ENCODE results near the gene PACS2.

PACS2 gene

GRCh38 chr14:105378873-105379685 lies 64.5 kb downstream of the PACS2 start:
- no peak for TF ChIP-seq CTCF (IDR thresholded peaks at IDR 0.05; ENCODE audit: poor library complexity, severe bottlenecking)
- DNase-seq (ENCODE audit: low spot score), result no peak
- ATAC-seq (ENCODE audit: low read depth), result no peak

DNA sequence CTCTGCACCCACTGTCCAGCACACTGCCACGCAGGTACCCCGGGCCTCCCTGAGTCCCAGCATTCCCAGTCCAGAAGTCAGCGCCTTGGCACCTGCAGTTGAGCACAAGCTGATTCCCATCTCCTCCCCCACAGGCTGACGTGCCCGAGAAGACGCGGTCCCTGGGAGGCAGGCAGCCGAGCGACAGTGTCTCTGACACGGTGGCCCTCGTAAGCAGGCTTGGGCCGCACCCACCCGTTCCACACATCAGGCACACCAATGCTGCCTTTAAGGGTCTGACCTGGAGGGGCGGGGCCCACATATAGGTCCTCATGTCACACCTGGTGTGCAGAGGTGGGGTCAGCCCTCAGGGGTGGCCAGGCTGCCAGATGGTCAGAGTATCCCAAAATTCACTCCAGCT lies 65.4 kb downstream of the PACS2 start:
- Histone ChIP-seq H3K27me3 (ENCODE audit: insufficient read depth, poor library complexity, severe bottlenecking) (no peaks in the 10 kb centered on the region), H3K4me3 (ENCODE audit: severe bottlenecking) (no peak overlapping the region), H3K27ac (ENCODE audit: poor library complexity, severe bottlenecking) (no peak overlapping the region), H3K9me3 (ENCODE audit: severe bottlenecking) (no peaks in the 10 kb centered on the region), H3K4me1 (ENCODE audit: insufficient read depth, poor library complexity, severe bottlenecking) (no peaks in the 10 kb centered on the region), H3K36me3 (ENCODE audit: low read depth) (peaks cover 13% of the 10 kb centered on the region)
- no peak for TF ChIP-seq CTCF (IDR thresholded peaks at IDR 0.05; ENCODE audit: poor library complexity, severe bottlenecking)
- no peak for DNase-seq (ENCODE audit: low spot score)
- ATAC-seq (ENCODE audit: low read depth), result no peak

More at GRCh38 chr14:105378873-105379685, 64.5 kb downstream of the PACS2 start:
- Histone ChIP-seq H3K36me3 (ENCODE audit: low read depth) (peaks cover 13% of the 10 kb centered on the region; the same call in 1 of the 2 replicates), H3K27me3 (ENCODE audit: insufficient read depth, poor library complexity, severe bottlenecking) (no peaks in the 10 kb centered on the region), H3K9me3 (ENCODE audit: severe bottlenecking) (no peaks in the 10 kb centered on the region), H3K4me3 (ENCODE audit: severe bottlenecking) (no peak overlapping the region), H3K4me1 (ENCODE audit: insufficient read depth, poor library complexity, severe bottlenecking) (no peaks in the 10 kb centered on the region), H3K27ac (ENCODE audit: poor library complexity, severe bottlenecking) (no peak overlapping the region)

GRCh38 chr14:105380756-105381155 lies 66.2 kb downstream of the PACS2 start:
- DNase-seq (ENCODE audit: low spot score) (peak; percentile 72), ATAC-seq (ENCODE audit: low read depth) (no peak)
- H3K4me1 ChIP-seq (ENCODE audit: insufficient read depth, poor library complexity, severe bottlenecking), result no peaks in the 10 kb centered on the region
- H3K27me3 ChIP-seq (ENCODE audit: insufficient read depth, poor library complexity, severe bottlenecking), result no peaks in the 10 kb centered on the region
- H3K36me3 ChIP-seq (ENCODE audit: low read depth), result peaks cover 13% of the 10 kb centered on the region
- no peaks in the 10 kb centered on the region for H3K9me3 ChIP-seq (ENCODE audit: severe bottlenecking)
- no peak overlapping the region for H3K4me3 ChIP-seq (ENCODE audit: severe bottlenecking)
- TF ChIP-seq CTCF (IDR thresholded peaks at IDR 0.05; ENCODE audit: poor library complexity, severe bottlenecking), result no peak
- H3K27ac ChIP-seq (ENCODE audit: poor library complexity, severe bottlenecking), result no peak overlapping the region

GRCh38 chr14:105381446-105382342 lies 67.1 kb downstream of the PACS2 start:
- TF ChIP-seq CTCF (IDR thresholded peaks at IDR 0.05; ENCODE audit: poor library complexity, severe bottlenecking), result no peak
- H3K36me3 ChIP-seq (ENCODE audit: low read depth), result peaks cover 13% of the 10 kb centered on the region
- no peaks in the 10 kb centered on the region for H3K9me3 ChIP-seq (ENCODE audit: severe bottlenecking)
- no peaks in the 10 kb centered on the region for H3K4me1 ChIP-seq (ENCODE audit: insufficient read depth, poor library complexity, severe bottlenecking)
- DNase-seq (ENCODE audit: low spot score) (peak; percentile 75), ATAC-seq (ENCODE audit: low read depth) (no peak)
- H3K4me3 ChIP-seq (ENCODE audit: severe bottlenecking), result no peak overlapping the region
- H3K27me3 ChIP-seq (ENCODE audit: insufficient read depth, poor library complexity, severe bottlenecking), result no peaks in the 10 kb centered on the region
- H3K27ac ChIP-seq (ENCODE audit: poor library complexity, severe bottlenecking), result no peak overlapping the region

All from RWPE2 (cell line).